Neural cell (in vitro differentiated cells): ENCODE measurements around the gene SREK1IP1.

Experiments used
- CTCF ChIP-seq: fragments of 450-650 bp; IDR thresholded peaks from 2 replicates; pipeline ENCODE4 v1.5.1; 2014; ENCODE audit warnings: antibody characterized with exemption, mild to moderate bottlenecking, moderate library complexity; ENCODE audit not compliant: poor library complexity, severe bottlenecking
- EP300 ChIP-seq: fragments of 450-650 bp; conservative IDR thresholded peaks from 2 replicates; pipeline ENCODE4 v1.6.1; 2014; ENCODE audit warnings: antibody characterized with exemption, mild to moderate bottlenecking, moderate library complexity; ENCODE audit not compliant: poor library complexity, severe bottlenecking
- POLR2AphosphoS5 ChIP-seq: IDR thresholded peaks from 2 replicates; pipeline ENCODE4 v1.6.1; 2012
- TAF1 ChIP-seq: IDR thresholded peaks from 2 replicates; pipeline ENCODE4 v1.6.1; 2012; ENCODE audit warnings: low read depth
- TF ChIP-seq, protein P1 (sequence below): IDR thresholded peaks from 2 replicates; pipeline ENCODE4 v1.6.1; 2012; ENCODE audit warnings: borderline replicate concordance

DNA sequence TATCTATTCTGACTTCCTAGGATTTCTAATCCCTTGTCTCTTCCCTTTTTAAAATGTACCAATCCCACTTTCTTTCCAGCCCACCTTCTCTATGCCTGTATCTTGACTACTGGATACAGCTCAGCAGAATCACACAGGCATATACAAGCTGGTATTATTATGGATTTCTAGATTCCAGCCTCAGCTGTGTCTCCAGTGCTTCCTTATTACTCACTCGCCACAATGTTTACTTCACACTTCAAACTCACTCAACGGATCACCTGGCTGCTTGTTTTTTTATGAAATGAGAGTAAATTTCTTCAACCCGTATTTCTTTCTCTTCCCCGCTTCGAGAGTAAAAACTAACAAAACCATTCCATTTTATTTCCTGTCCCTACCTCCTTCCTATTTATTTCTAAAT, 39.0 kb upstream of the SREK1IP1 start:
- TF ChIP-seq CTCF (no peak), EP300 (no peak), POLR2AphosphoS5 (no peak), TAF1 (no peak)
- TF ChIP-seq, protein P1, sequence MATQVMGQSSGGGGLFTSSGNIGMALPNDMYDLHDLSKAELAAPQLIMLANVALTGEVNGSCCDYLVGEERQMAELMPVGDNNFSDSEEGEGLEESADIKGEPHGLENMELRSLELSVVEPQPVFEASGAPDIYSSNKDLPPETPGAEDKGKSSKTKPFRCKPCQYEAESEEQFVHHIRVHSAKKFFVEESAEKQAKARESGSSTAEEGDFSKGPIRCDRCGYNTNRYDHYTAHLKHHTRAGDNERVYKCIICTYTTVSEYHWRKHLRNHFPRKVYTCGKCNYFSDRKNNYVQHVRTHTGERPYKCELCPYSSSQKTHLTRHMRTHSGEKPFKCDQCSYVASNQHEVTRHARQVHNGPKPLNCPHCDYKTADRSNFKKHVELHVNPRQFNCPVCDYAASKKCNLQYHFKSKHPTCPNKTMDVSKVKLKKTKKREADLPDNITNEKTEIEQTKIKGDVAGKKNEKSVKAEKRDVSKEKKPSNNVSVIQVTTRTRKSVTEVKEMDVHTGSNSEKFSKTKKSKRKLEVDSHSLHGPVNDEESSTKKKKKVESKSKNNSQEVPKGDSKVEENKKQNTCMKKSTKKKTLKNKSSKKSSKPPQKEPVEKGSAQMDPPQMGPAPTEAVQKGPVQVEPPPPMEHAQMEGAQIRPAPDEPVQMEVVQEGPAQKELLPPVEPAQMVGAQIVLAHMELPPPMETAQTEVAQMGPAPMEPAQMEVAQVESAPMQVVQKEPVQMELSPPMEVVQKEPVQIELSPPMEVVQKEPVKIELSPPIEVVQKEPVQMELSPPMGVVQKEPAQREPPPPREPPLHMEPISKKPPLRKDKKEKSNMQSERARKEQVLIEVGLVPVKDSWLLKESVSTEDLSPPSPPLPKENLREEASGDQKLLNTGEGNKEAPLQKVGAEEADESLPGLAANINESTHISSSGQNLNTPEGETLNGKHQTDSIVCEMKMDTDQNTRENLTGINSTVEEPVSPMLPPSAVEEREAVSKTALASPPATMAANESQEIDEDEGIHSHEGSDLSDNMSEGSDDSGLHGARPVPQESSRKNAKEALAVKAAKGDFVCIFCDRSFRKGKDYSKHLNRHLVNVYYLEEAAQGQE, result no peak
